GM20000 (cell line): ENCODE measurements around the gene SDC3.

Experiments used
- DNase-seq: peaks from one replicate; pipeline ENCODE4 v3.0.0; 2012; ENCODE audit warnings: low spot score
- TF ChIP-seq, protein P1 (sequence below): IDR thresholded peaks from 2 replicates; pipeline ENCODE4 v1.5.1; 2012; ENCODE audit warnings: mild to moderate bottlenecking, control low read depth; ENCODE audit errors: extremely low read depth, missing control alignments

SDC3 gene

GRCh38 chr1:30860320-30860652 lies 48.3 kb downstream of the SDC3 start:
- DNase-seq, result no peak
- TF ChIP-seq, protein P1, sequence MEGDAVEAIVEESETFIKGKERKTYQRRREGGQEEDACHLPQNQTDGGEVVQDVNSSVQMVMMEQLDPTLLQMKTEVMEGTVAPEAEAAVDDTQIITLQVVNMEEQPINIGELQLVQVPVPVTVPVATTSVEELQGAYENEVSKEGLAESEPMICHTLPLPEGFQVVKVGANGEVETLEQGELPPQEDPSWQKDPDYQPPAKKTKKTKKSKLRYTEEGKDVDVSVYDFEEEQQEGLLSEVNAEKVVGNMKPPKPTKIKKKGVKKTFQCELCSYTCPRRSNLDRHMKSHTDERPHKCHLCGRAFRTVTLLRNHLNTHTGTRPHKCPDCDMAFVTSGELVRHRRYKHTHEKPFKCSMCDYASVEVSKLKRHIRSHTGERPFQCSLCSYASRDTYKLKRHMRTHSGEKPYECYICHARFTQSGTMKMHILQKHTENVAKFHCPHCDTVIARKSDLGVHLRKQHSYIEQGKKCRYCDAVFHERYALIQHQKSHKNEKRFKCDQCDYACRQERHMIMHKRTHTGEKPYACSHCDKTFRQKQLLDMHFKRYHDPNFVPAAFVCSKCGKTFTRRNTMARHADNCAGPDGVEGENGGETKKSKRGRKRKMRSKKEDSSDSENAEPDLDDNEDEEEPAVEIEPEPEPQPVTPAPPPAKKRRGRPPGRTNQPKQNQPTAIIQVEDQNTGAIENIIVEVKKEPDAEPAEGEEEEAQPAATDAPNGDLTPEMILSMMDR, result no peak

GRCh38 chr1:30857964-30858363 lies 50.6 kb downstream of the SDC3 start:
- no peak for DNase-seq
- TF ChIP-seq, protein P1, result no peak

DNA sequence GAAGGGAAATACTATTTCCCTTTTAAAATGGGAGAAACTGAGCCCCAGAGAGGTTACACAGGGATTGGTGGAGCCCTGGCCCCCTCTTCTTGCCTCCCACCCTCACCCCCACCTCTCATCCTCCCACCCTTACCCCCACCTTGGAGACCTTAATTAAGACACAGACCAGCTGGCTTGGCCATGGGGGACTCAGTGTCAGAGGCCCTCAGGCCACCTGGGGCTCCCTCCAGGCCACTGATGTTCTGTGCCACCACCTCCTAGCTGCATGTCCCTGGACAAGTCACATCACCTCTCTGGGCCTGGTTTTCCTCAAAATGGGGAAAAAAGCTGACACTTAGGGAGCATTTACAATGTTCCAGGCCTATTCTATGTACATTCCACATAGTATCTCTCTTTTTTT lies 51.5 kb downstream of the SDC3 start:
- TF ChIP-seq, protein P1, result no peak
- DNase-seq, result no peak

DNA sequence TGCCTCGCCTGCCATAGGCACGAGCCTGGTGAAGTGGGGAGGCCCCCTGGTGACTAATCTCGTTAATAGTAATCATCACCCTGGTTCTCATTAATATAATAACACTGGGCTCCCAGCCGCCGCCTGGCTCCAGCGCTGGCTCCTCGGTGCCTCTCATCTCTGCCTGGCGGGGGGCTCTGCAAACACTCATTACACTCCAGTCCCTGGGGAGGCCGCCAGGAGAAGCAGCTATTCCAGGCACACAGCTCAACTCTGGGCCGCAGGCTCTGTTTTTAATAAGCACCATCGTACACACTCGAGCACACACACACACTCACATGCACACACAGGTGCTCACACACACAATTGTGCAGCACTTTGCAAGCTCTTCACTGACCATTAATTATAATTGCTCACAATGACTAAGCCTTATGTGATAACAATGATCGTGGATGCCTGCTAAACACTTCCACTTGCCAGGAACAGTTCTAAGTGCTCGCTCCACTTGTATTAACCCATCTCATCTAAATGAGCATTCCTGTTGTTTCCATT lies 52.2 kb downstream of the SDC3 start:
- no peak for DNase-seq
- TF ChIP-seq, protein P1, result no peak

- TF ChIP-seq, protein P1, result no peak
- no peak for DNase-seq
Observed at GRCh38 chr1:30855686-30856259, 52.8 kb downstream of the SDC3 start.

GRCh38 chr1:30853350-30853749 lies 55.2 kb downstream of the SDC3 start:
- no peak for DNase-seq
- TF ChIP-seq, protein P1, result no peak

GRCh38 chr1:30852026-30852425 lies 56.5 kb downstream of the SDC3 start:
- DNase-seq, result no peak
- TF ChIP-seq, protein P1, result no peak
